LNCaP clone FGC (cell line): ENCODE results near the gene PHF2.

Experiments
- DNase-seq: peaks from one replicate; pipeline ENCODE4 v3.0.0-alpha.2; 2011; ENCODE audit warnings: low read depth
- H3K4me3 ChIP-seq: 2 replicates; pipeline ENCODE4 v1.5.1; 2011; ENCODE audit warnings: mild to moderate bottlenecking, low read depth, low read length, control low read depth
- TF ChIP-seq, protein P1 (sequence below): IDR thresholded peaks from 2 replicates; pipeline ENCODE4 v1.5.1; 2012; ENCODE audit warnings: mild to moderate bottlenecking; ENCODE audit not compliant: control insufficient read depth, insufficient read depth; ENCODE audit errors: extremely low read depth

The PHF2 gene

GRCh38 chr9:93612052-93612795, 35.8 kb downstream of the PHF2 start:
- no peak for DNase-seq
- H3K4me3 ChIP-seq = no peak overlapping the region
- TF ChIP-seq, protein P1, sequence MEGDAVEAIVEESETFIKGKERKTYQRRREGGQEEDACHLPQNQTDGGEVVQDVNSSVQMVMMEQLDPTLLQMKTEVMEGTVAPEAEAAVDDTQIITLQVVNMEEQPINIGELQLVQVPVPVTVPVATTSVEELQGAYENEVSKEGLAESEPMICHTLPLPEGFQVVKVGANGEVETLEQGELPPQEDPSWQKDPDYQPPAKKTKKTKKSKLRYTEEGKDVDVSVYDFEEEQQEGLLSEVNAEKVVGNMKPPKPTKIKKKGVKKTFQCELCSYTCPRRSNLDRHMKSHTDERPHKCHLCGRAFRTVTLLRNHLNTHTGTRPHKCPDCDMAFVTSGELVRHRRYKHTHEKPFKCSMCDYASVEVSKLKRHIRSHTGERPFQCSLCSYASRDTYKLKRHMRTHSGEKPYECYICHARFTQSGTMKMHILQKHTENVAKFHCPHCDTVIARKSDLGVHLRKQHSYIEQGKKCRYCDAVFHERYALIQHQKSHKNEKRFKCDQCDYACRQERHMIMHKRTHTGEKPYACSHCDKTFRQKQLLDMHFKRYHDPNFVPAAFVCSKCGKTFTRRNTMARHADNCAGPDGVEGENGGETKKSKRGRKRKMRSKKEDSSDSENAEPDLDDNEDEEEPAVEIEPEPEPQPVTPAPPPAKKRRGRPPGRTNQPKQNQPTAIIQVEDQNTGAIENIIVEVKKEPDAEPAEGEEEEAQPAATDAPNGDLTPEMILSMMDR = no peak

DNA sequence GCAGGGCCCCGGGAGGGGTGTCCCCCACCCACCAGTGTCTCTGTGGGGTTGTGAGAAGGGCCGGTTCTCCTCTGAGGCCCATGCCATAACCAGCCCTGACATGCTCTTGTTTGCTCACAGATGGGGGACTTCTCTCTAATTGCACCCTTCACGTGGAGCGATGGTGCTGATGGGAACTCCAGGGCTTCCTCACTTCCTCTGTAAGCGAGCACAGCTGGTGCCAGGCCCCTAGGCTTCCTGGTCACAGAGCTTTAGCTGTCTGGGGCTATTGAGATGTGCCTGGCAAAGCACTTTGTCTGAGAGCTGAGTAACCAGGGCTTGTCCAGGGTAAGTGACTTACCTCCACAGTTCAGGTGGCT, 36.4 kb downstream of the PHF2 start:
- no peak overlapping the region for H3K4me3 ChIP-seq
- TF ChIP-seq, protein P1 = no peak
- no peak for DNase-seq

- H3K4me3 ChIP-seq = no peak overlapping the region
- TF ChIP-seq, protein P1 = no peak
- DNase-seq = no peak
Observed at GRCh38 chr9:93613174-93613573, 36.8 kb downstream of the PHF2 start.

- DNase-seq = no peak
- TF ChIP-seq, protein P1 = no peak
- no peak overlapping the region for H3K4me3 ChIP-seq
Observed at GRCh38 chr9:93613791-93614190, 37.4 kb downstream of the PHF2 start.

- no peak for DNase-seq
- TF ChIP-seq, protein P1 = no peak
- H3K4me3 ChIP-seq = no peak overlapping the region
Observed at GRCh38 chr9:93614830-93615468, 38.6 kb downstream of the PHF2 start.

GRCh38 chr9:93616044-93616443, 39.7 kb downstream of the PHF2 start:
- H3K4me3 ChIP-seq = no peak overlapping the region
- no peak for DNase-seq
- TF ChIP-seq, protein P1 = no peak

- H3K4me3 ChIP-seq = no peak overlapping the region
- no peak for DNase-seq
- TF ChIP-seq, protein P1 = no peak
Observed at GRCh38 chr9:93617273-93617672, 40.9 kb downstream of the PHF2 start.
